Astrocyte of the cerebellum (primary cell): ENCODE results near the gene BRINP1.
A peak's percentile ranks its signal among the peaks of the same experiment; 100 is the strongest.

Experiments
- DNase-seq: peaks from one replicate; pipeline ENCODE4 v3.0.0-alpha.2; 2011; ENCODE audit warnings: low read depth
- H3K4me3 ChIP-seq: 2 replicates; pipeline ENCODE4 v1.5.1; 2011; ENCODE audit warnings: mild to moderate bottlenecking, low read depth, low read length, moderate library complexity
- CTCF ChIP-seq: IDR thresholded peaks from 2 replicates; pipeline ENCODE4 v1.5.1; 2012; ENCODE audit warnings: low read length, low read depth, moderate library complexity, mild to moderate bottlenecking; ENCODE audit errors: missing control alignments
- in situ Hi-C: cut with HindIII; loops from 2 replicates; pipeline ENCODE4 v1.10.0; 2017; ENCODE audit warnings: low sequenced_read_pairs

The BRINP1 gene

GRCh38 chr9:119302988-119303698 lies 66.1 kb downstream of the BRINP1 start:
- TF ChIP-seq CTCF = no peak
- DNase-seq = no peak
- H3K4me3 ChIP-seq = no peak overlapping the region
- in situ Hi-C loops = no loop called here

GRCh38 chr9:119298076-119298853 lies 71.0 kb downstream of the BRINP1 start:
- H3K4me3 ChIP-seq = no peak overlapping the region
- no peak for TF ChIP-seq CTCF
- in situ Hi-C loops = no loop called here

GRCh38 chr9:119291554-119291953 lies 77.7 kb downstream of the BRINP1 start:
- in situ Hi-C loops = no loop called here
- no peak overlapping the region for H3K4me3 ChIP-seq
- no peak for DNase-seq
- no peak for TF ChIP-seq CTCF

More at GRCh38 chr9:119298076-119298853, 71.0 kb downstream of the BRINP1 start:
- DNase-seq = no peak

- in situ Hi-C loops = no loop called here
- no peak overlapping the region for H3K4me3 ChIP-seq
- peak; percentile 51 for DNase-seq
- peak; percentile 80 for TF ChIP-seq CTCF
Measured at GRCh38 chr9:119289740-119290433, 79.3 kb downstream of the BRINP1 start.

GRCh38 chr9:119284587-119285337 lies 84.5 kb downstream of the BRINP1 start:
- in situ Hi-C loops = no loop called here
- TF ChIP-seq CTCF = no peak
- no peak for DNase-seq
- no peak overlapping the region for H3K4me3 ChIP-seq

GRCh38 chr9:119284118-119284517 lies 85.1 kb downstream of the BRINP1 start:
- TF ChIP-seq CTCF = peak; percentile 37
- DNase-seq = peak; percentile 16
- no peak overlapping the region for H3K4me3 ChIP-seq
- in situ Hi-C loops = no loop called here
